AG04449 (cell line): Measurements from ENCODE around the gene SDC3.

Experiments
- CTCF ChIA-PET: fragments of 350-600 bp; formaldehyde crosslinking; extraction: SDS; loops from one replicate; lab custom pipeline; 2021; ENCODE audit warnings: antibody characterized with exemption; lab: Yijun Ruan, JAX
- POLR2A ChIA-PET: fragments of 400-600, 350-600 bp; formaldehyde crosslinking; extraction: SDS; loops from one replicate; lab custom pipeline; 2020; ENCODE audit warnings: antibody characterized with exemption, inconsistent platforms; lab: Yijun Ruan, JAX
- DNase-seq: peaks from one replicate; pipeline ENCODE4 v3.0.0-alpha.2; 2010; ENCODE audit warnings: low read depth, low spot score
- H3K4me3 ChIP-seq: 2 replicates; pipeline ENCODE4 v1.5.1; 2011; ENCODE audit warnings: low read depth, mild to moderate bottlenecking, control low read depth, low read length
- TF ChIP-seq, protein P1 (sequence below): IDR thresholded peaks from one replicate; pipeline ENCODE4 v1.5.1; 2011; ENCODE audit warnings: mild to moderate bottlenecking, moderate library complexity, low read length, control low read depth, inconsistent platforms; ENCODE audit not compliant: insufficient read depth; ENCODE audit errors: missing control alignments

Gene SDC3

DNA sequence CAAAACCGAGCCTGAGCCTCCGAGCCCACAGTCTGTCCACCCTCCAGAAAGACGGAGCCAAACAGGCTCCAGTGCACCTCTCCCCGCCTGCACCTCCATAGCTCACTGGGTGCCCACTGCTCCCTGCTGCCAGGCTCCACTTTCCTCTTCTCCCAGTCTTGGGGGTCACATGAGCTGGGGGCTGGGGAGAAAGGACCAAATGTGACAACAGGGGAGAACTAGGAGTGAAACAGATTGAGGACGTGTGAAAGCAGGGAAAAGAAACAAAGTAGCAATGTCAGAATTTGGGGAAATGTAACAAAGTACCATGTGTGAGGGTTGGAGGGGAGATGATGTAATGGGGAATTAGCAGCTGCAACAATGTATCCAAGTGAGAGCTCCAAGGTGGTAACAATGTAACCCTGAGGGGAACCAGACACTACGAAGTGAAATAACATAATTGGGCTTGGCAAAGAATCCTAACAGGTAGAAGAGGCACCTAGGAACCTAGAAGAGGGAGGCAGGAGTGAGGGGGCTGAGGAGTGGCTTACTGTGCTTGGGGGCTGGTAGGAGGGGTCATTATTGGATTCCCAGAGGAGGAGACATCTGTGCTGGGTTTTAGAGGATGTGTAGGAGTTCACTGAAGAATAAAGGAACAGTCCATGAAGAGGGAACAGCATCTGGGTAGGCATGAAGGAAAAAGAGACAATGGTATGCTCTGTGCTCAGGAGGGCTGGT, 12.5 kb downstream of the SDC3 start:
- POLR2A ChIA-PET, result no interaction called here
- no peak for DNase-seq
- H3K4me3 ChIP-seq, result no peak overlapping the region
- CTCF ChIA-PET, result interaction anchor here (0.7 to 22.7 kb wide), 4 partner anchors 15 to 177 kb away, joined by 3 to 230 read pairs (median 10); no protein-coding TSS in a partner anchor
- TF ChIP-seq, protein P1, sequence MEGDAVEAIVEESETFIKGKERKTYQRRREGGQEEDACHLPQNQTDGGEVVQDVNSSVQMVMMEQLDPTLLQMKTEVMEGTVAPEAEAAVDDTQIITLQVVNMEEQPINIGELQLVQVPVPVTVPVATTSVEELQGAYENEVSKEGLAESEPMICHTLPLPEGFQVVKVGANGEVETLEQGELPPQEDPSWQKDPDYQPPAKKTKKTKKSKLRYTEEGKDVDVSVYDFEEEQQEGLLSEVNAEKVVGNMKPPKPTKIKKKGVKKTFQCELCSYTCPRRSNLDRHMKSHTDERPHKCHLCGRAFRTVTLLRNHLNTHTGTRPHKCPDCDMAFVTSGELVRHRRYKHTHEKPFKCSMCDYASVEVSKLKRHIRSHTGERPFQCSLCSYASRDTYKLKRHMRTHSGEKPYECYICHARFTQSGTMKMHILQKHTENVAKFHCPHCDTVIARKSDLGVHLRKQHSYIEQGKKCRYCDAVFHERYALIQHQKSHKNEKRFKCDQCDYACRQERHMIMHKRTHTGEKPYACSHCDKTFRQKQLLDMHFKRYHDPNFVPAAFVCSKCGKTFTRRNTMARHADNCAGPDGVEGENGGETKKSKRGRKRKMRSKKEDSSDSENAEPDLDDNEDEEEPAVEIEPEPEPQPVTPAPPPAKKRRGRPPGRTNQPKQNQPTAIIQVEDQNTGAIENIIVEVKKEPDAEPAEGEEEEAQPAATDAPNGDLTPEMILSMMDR, result no peak

DNA sequence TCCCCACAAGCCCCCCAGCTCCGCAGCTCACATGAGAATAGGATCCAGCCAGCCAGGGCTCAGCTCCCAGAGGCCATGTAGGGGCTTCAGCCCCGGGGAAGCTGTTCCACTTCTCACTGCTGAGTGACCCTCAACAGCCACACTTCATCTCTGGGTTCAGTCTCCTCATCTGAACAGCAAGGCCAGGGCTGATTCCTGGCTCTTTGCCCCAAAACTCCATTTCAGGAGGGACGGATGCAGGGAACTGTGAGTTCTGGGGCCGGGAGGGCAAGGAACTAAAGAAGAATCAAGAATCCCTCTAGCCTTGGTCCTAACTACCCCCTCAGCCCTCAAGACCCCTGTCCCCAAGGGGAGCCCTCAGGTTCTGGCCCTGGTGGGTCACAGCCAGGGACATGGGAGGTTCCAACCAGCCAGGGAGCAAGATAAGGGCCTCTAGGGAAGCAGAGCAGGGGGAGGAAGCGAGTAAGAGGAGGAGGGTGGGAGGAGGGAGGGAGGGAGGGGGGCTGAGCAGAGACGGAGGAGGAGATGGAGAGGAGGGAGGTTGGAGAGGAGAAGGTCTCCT, 13.1 kb downstream of the SDC3 start:
- POLR2A ChIA-PET, result interaction anchor here (0.5 kb wide), 1 partner anchor 111 kb away, joined by 3 read pairs; no protein-coding TSS in a partner anchor
- DNase-seq, result no peak
- H3K4me3 ChIP-seq, result no peak overlapping the region
- CTCF ChIA-PET, result interaction anchor here (0.9 to 22.7 kb wide), 3 partner anchors 11 to 92 kb away, joined by 3 to 230 read pairs (median 7); no protein-coding TSS in a partner anchor
- TF ChIP-seq, protein P1, result no peak

DNA sequence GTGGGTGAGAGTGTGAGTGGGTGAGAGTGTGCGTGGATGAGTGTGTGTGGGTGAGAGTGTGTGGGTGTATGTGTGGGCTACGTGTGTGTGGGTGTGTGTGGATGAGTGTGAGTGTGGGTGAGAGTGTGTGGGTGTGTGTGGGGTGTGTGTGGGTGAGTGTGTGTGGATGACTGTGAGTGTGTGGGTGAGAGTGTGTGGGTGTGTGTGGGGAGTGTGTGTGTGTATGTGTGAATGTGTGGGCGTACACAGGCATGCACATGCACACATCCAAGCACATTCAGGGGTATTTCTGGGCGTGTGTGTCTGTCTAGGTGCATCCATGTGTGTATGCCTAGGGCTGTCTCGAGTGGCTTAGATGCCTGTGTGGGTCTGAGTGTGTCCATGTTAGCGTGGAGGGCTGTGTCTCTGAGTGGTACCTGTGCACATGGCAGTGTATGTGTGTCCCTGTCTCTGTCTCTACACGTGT, 14.0 kb downstream of the SDC3 start:
- TF ChIP-seq, protein P1, result no peak
- ChIA-PET CTCF (interaction anchor here (0.9 to 22.7 kb wide), 3 partner anchors 12 to 113 kb away, joined by 3 to 230 read pairs (median 3); no protein-coding TSS in a partner anchor), POLR2A (interaction anchor here (0.5 kb wide), 1 partner anchor 110 kb away, joined by 3 read pairs; no protein-coding TSS in a partner anchor)
- no peak for DNase-seq
- no peak overlapping the region for H3K4me3 ChIP-seq

DNA sequence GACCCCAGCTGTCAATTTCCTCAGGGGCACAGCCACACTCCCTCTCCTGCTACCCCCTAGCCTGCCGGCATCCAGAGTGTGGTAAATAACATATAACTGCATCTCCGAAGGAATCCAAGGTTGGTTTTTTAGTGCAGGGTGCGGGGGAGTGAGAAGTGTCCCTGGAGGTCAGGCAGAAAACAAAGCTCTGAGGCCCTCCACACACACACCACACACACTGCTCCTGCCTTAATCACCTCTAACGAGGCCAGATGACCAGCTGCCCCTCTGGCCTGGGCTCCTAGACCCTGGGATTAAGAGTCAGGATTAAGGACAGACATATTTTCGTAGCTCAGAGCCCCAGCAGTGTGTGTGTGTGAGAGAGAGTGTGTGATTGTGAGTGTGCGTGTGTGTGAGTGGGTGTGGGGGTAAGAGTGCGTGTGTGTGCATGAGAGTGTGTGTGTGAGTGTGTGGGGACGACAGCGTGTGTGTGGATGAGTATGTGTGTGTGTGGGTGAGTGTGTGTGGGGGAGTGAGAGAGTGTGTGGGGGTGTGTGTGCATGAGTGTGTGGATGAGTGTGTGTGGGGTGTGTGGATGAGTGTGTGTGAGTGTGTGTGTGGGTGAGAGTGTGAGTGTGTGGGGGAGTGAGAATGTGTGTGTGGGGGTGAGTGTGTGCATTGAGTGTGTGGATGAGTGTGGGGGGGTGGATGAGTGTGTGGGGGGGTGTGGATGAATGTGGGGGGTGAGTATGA, 14.6 kb downstream of the SDC3 start:
- no peak for DNase-seq
- no peak overlapping the region for H3K4me3 ChIP-seq
- CTCF ChIA-PET, result interaction anchor here (0.5 to 22.7 kb wide), 3 partner anchors 91 to 112 kb away, joined by 3 to 230 read pairs (median 3); no protein-coding TSS in a partner anchor
- TF ChIP-seq, protein P1, result no peak
- POLR2A ChIA-PET, result no interaction called here

DNA sequence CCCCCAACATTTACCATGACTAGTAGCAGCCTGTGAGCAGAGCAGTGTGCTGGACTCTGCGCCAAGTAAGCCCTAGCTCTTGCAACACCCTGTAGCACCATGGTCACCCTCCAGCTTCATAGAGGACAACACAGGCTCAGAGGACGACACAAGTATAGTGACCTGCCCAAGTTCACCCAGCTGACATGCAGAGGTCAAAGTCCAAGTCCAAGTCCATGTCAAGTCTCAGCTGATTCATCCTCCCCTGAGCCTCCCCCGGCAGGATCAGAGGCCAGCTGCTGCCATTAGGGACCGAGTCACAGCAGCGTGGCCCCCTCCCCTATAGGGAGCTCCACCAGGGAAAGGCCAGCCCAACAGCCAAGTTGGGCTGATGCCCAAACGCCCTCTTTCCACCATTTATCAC, 15.9 kb downstream of the SDC3 start:
- TF ChIP-seq, protein P1, result no peak
- ChIA-PET POLR2A (interaction anchor here (1.2 kb wide), 1 partner anchor 13 kb away, joined by 3 read pairs; no protein-coding TSS in a partner anchor), CTCF (interaction anchor here (0.8 to 22.7 kb wide), 4 partner anchors 18 to 113 kb away, joined by 4 to 230 read pairs (median 5); no protein-coding TSS in a partner anchor)
- H3K4me3 ChIP-seq, result no peak overlapping the region
- DNase-seq, result no peak

DNA sequence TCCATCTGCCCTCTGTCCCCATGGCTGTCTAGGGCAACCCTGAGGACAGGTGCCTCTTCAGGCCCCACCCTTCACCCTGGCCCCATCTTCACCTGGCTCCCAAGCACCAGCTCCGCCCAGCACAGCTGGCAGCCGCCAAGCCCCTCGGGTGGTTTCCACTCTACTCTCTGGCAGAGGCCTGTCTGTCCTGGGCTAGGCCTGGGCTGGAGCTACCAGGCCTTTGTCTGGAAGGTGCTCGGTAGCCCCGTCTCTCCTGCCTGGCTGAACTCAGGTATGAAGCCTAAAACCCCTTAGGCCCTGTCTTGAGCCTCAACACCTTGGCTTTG, 17.4 kb downstream of the SDC3 start:
- CTCF ChIA-PET, result interaction anchor here (22.7 kb wide), 1 partner anchor 88 kb away, joined by 230 read pairs; no protein-coding TSS in a partner anchor
- POLR2A ChIA-PET, result no interaction called here

More for the DNA sequence above, 17.4 kb downstream of the SDC3 start:
- no peak for DNase-seq
- no peak overlapping the region for H3K4me3 ChIP-seq
- TF ChIP-seq, protein P1, result no peak
